Measurements from ENCODE around the gene IRF1. TPM values are rescaled to one million over a fixed set of nuclear protein-coding genes. Genes with fewer than 3 reads are reported as not detected.

The IRF1 gene
- total RNA-seq, 2 donors from 2014 or later = 12.2 to 15.5 TPM

- no peaks in the 10 kb centered on the region for H3K27me3 ChIP-seq
- DNase-seq (peak; percentile 96 to 99 (median 98)), ATAC-seq (peak; percentile 82)
- H3K4me3 ChIP-seq = peak overlapping the region; percentile 67 to 77
- no peaks in the 10 kb centered on the region for H3K36me3 ChIP-seq (replicated peaks in 1 of 2; ENCODE audit: insufficient read depth in 1 of 2, low read depth in 2 of 2)
- peak overlapping the region; percentile 96 to 99 (median 98) for H3K27ac ChIP-seq
- peaks cover 56% of the 10 kb centered on the region for H3K4me1 ChIP-seq
- WGBS, 2 donors = 0 to 2% methylated on average over 13 to 15 of the region's 18 CpGs
- intact Hi-C loops (cut with DNase I) = no loop called here
- H3K9me3 ChIP-seq = no peaks in the 10 kb centered on the region
- no peak for TF ChIP-seq POLR2A (IDR thresholded peaks at IDR 0.05)
- TF ChIP-seq, protein P1, sequence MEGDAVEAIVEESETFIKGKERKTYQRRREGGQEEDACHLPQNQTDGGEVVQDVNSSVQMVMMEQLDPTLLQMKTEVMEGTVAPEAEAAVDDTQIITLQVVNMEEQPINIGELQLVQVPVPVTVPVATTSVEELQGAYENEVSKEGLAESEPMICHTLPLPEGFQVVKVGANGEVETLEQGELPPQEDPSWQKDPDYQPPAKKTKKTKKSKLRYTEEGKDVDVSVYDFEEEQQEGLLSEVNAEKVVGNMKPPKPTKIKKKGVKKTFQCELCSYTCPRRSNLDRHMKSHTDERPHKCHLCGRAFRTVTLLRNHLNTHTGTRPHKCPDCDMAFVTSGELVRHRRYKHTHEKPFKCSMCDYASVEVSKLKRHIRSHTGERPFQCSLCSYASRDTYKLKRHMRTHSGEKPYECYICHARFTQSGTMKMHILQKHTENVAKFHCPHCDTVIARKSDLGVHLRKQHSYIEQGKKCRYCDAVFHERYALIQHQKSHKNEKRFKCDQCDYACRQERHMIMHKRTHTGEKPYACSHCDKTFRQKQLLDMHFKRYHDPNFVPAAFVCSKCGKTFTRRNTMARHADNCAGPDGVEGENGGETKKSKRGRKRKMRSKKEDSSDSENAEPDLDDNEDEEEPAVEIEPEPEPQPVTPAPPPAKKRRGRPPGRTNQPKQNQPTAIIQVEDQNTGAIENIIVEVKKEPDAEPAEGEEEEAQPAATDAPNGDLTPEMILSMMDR (IDR thresholded peaks at IDR 0.05) = no peak
Observed at GRCh38 chr5:132496191-132496630, 5.6 kb upstream of the IRF1 start.

DNA sequence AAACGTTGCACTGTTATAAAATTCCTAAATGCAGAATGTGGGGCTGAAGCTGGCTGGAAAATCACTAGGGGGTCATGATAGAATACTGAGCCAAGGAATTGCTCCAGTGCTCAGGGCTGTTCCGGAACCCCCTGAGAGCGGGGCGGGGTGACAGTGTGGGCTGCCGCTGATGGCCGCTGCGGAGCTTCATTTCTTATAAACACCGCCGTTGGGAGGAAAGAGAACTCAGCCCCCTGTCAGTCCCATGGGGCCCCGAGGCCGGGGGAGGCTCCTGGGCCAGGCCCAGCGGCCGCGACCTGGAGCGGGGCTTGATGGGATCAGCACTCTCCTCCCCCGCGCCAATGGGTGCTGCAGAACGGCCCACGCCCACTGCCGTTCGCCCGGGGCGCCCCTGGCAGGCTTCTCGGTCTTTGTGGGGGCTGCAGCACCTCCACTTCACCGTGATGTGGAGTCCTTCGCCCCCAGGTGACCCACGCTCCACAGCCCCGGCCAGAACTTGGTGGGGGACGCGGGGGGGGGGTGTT lies 5.2 kb upstream of the IRF1 start:
- Histone ChIP-seq H3K4me1 (peaks cover 54% of the 10 kb centered on the region), H3K36me3 (replicated peaks in 1 of 2; ENCODE audit: insufficient read depth in 1 of 2, low read depth in 2 of 2) (no peaks in the 10 kb centered on the region), H3K27ac (peak overlapping the region; percentile 96 to 99 (median 98)), H3K9me3 (no peaks in the 10 kb centered on the region), H3K27me3 (no peaks in the 10 kb centered on the region), H3K4me3 (peak overlapping the region; percentile 13 to 52)
- 0 to 1% methylated on average over 1 to 23 of the region's 30 CpGs for WGBS, 2 donors
- ATAC-seq (peak; percentile 53), DNase-seq (peak; percentile 83 to 90 (median 86))
- intact Hi-C loops (cut with DNase I) = no loop called here
- TF ChIP-seq, protein P1 (IDR thresholded peaks at IDR 0.05) = peak in 1 of 7 experiments; percentile 9
- TF ChIP-seq POLR2A (IDR thresholded peaks at IDR 0.05) = peak in 2 of 3 donors; percentile 72 to 73

- 95 to 98% methylated on average over 2 of the region's 2 CpGs for WGBS, 2 donors
- H3K4me1 ChIP-seq = peaks cover 52% of the 10 kb centered on the region
- ATAC-seq = no peak
- no peak for TF ChIP-seq POLR2A (IDR thresholded peaks at IDR 0.05)
- TF ChIP-seq, protein P1 (IDR thresholded peaks at IDR 0.05) = no peak
- no peak for DNase-seq
- no peaks in the 10 kb centered on the region for H3K36me3 ChIP-seq (replicated peaks in 1 of 2; ENCODE audit: insufficient read depth in 1 of 2, low read depth in 2 of 2)
- H3K27me3 ChIP-seq = no peaks in the 10 kb centered on the region
- H3K4me3 ChIP-seq = no peak overlapping the region
- no peaks in the 10 kb centered on the region for H3K9me3 ChIP-seq
- intact Hi-C loops (cut with DNase I) = loop anchor here (5.0 kb wide), 1 partner anchor 82 kb away; no protein-coding TSS in a partner anchor
- H3K27ac ChIP-seq = peak overlapping the region in 2 of 4 donors; percentile 97 to 98
Observed at GRCh38 chr5:132493821-132494220, 3.2 kb upstream of the IRF1 start.

GRCh38 chr5:132493241-132493640 lies 2.7 kb upstream of the IRF1 start:
- H3K4me3 ChIP-seq = no peak overlapping the region
- no peaks in the 10 kb centered on the region for H3K27me3 ChIP-seq
- ATAC-seq (no peak), DNase-seq (peak in 1 of 4 donors; percentile 2)
- H3K9me3 ChIP-seq = no peaks in the 10 kb centered on the region
- H3K4me1 ChIP-seq = peaks cover 53% of the 10 kb centered on the region
- no peak overlapping the region for H3K27ac ChIP-seq
- no peaks in the 10 kb centered on the region for H3K36me3 ChIP-seq (replicated peaks in 1 of 2; ENCODE audit: insufficient read depth in 1 of 2, low read depth in 2 of 2)
- WGBS, 2 donors = 74 to 94% methylated on average over 4 of the region's 4 CpGs
- TF ChIP-seq, protein P1 (IDR thresholded peaks at IDR 0.05) = no peak
- TF ChIP-seq POLR2A (IDR thresholded peaks at IDR 0.05) = no peak
- intact Hi-C loops (cut with DNase I) = loop anchor here (5.0 kb wide), 1 partner anchor 81 kb away; no protein-coding TSS in a partner anchor
